Body of pancreas (tissue), 4 donors: Measurements from ENCODE around the gene RAB8B.

Source experiments
- CTCF ChIP-seq, 7 experiments: fragments of 450-650 bp in 4 of 7; fragments of 200-600 bp in 3 of 7; sonication (generic) in 3 of 7; IDR thresholded peaks; one replicate each; pipeline ENCODE4 v1.5.1; 2016 to 2019; ENCODE audit warnings: antibody characterized with exemption in 7 of 7
- POLR2A ChIP-seq, 3 donors: fragments of 450-650 bp; IDR thresholded peaks; one replicate each; pipeline ENCODE4 v1.6.1; 2016; ENCODE audit warnings: antibody characterized with exemption in 3 of 3, mild to moderate bottlenecking in 2 of 3

DNA sequence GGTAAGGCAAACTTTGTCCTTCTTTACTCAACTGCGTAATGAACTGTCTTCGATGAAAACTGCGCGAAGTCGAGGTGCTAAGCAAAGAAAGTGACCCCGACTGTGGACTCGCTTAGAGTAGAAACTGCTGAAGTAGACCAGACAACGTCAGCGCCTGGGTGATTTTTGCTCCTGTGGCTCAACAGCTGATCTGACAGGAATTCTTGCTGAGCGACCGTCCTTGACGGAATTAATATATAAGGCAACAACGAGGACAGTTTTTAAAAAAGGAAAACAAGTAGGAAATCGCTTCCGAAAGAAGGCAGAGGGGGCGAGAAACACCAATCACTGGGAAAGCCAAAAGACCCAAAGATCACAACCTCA is 32.7 kb upstream of the RAB8B start:
- TF ChIP-seq CTCF (IDR thresholded peaks at IDR 0.05), result no peak
- no peak for TF ChIP-seq POLR2A (IDR thresholded peaks at IDR 0.05)
